ENCODE data around the gene SUV39H2. TPM values are rescaled to one million over a fixed set of nuclear protein-coding genes. Genes with fewer than 3 reads are reported as not detected.

SUV39H2 gene
- total and polyA plus RNA-seq, 10 of the 15 experiments (the other 5 are each of a cell fraction or from before 2014, with no cell fraction given), result 24.3 to 41.1 (median 30.0) TPM

- RAD21 ChIA-PET (ENCODE audit: unreplicated experiment), result interaction anchor here (0.7 to 2.6 kb wide), 23 partner anchors 9 to 341 kb away, joined by 3 to 24 read pairs (median 5); partner anchors contain the start of genes DCLRE1C, MEIG1 and SUV39H2
- Histone ChIP-seq H4K20me1 (ENCODE audit: control insufficient read depth, insufficient read depth) (no peaks in the 10 kb centered on the region), H3K9me3 (replicated peaks; ENCODE audit: control insufficient read depth, insufficient read depth, low read length) (no peaks in the 10 kb centered on the region), H2AFZ (ENCODE audit: control insufficient read depth, low read depth, low read length) (peak overlapping the region; percentile 98), H3K27ac (ENCODE audit: control insufficient read depth, insufficient read depth) (peak overlapping the region; percentile 96), H3K9ac (ENCODE audit: control insufficient read depth, insufficient read depth, low read length) (peak overlapping the region; percentile 99), H3K4me1 (ENCODE audit: control insufficient read depth, insufficient read depth, low read length) (peaks cover 7% of the 10 kb centered on the region; the same call in 1 of the 2 replicates), H3K36me3 (ENCODE audit: control insufficient read depth in 2 of 2, insufficient read depth in 2 of 2, low read length in 1 of 2) (peaks cover 3 to 20% of the 10 kb centered on the region in 2 experiments), H3K4me3 (peak overlapping the region; percentile 92), H3K79me2 (ENCODE audit: control insufficient read depth, insufficient read depth, low read length) (peaks cover 29% of the 10 kb centered on the region), H3K27me3 (replicated peaks in 1 of 2; ENCODE audit: control insufficient read depth in 2 of 2, insufficient read depth in 2 of 2, low read length in 1 of 2) (no peaks in the 10 kb centered on the region), H3K4me2 (ENCODE audit: control insufficient read depth, insufficient read depth) (peak overlapping the region; percentile 79)
- ATAC-seq (peak; percentile 54), DNase-seq (ENCODE audit: low read depth, low spot score) (no peak), FAIRE-seq (no peak)
- CTCF ChIA-PET, result interaction anchor here (0.7 to 3.9 kb wide), 13 partner anchors 12 to 339 kb away, joined by 3 to 44 read pairs (median 13); partner anchors contain the start of gene SUV39H2
- SMC1A ChIA-PET (ENCODE audit: uncharacterized antibody, unreplicated experiment), result interaction anchor here (0.8 to 3.7 kb wide), 17 partner anchors 12 to 302 kb away, joined by 3 to 33 read pairs (median 7); partner anchors contain the start of genes DCLRE1C and SUV39H2
- no TSS peak for BruUV-seq (replicated peaks)
- in situ Hi-C loops (cut with MboI), result no loop called here
- POLR2A ChIA-PET, result interaction anchor here (0.8 to 3.4 kb wide), 12 partner anchors 19 to 301 kb away, joined by 3 to 18 read pairs (median 4); partner anchors contain the start of genes DCLRE1C, MEIG1 and SUV39H2
- intact Hi-C loops (cut with micrococcal nuclease; ENCODE audit: unreplicated experiment), result loop anchor here (5.0 kb wide), 4 partner anchors 39 to 341 kb away; partner anchors contain the start of genes DCLRE1C and SUV39H2
- TF ChIP-seq CREM (IDR thresholded peaks at IDR 0.05; ENCODE audit: low read depth) (peak; percentile 9; the same call in 1 of the 2 replicates), REST (IDR thresholded peaks at IDR 0.05; ENCODE audit: low read depth, low read length) (no peak), MXI1 (IDR thresholded peaks at IDR 0.05; ENCODE audit: low read depth, low read length) (0 out of 2 replicates have a peak, but pooled peaks have one; percentile 22), BCL3 (IDR thresholded peaks at IDR 0.05; ENCODE audit: borderline replicate concordance, insufficient read depth, low read depth, low read length, poor library complexity, severe bottlenecking) (no peak), ZSCAN29 (IDR thresholded peaks at IDR 0.05) (0 out of 2 replicates have a peak, but pooled peaks have one; percentile 1)
- 1% methylated on average over 42 of the region's 60 CpGs for WGBS (ENCODE audit: insufficient coverage, insufficient replicate concordance, low lambda C conversion rate, missing lambda C conversion rate)
These were observed 39.9 kb upstream of the SUV39H2 start for GRCh38 chr10:14838582-14839304.

Measured in GM12878 (cell line).